ENCODE results near the gene WNT5A.

DNA sequence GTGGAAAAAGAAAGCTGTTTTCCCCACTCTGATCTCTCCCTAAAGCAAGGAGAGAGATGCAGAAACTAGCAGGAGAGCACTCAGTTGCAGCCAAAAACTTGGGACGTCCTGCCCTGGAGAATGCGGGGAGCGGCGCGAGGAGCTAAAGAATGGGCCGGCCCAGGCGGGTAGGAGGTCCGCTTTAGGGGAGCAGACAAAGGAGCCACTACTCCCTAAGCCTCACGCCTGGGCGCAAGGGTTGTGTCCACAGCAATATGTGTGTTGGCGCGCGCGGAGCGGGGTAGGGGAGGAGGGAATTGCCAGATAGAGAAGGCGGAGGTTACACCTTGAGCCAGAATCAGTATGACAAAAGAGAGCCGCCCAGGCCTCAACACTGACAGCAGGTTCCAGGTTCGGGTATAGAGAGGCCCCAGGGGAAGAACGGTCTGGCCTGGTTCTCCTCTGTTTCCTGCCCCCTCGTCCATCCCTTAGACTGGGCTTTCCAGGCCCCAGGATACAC lies 2.9 kb downstream of the WNT5A start:
- TF ChIP-seq POLR2A (IDR thresholded peaks at IDR 0.05) = no peak
- TF ChIP-seq, protein P1, sequence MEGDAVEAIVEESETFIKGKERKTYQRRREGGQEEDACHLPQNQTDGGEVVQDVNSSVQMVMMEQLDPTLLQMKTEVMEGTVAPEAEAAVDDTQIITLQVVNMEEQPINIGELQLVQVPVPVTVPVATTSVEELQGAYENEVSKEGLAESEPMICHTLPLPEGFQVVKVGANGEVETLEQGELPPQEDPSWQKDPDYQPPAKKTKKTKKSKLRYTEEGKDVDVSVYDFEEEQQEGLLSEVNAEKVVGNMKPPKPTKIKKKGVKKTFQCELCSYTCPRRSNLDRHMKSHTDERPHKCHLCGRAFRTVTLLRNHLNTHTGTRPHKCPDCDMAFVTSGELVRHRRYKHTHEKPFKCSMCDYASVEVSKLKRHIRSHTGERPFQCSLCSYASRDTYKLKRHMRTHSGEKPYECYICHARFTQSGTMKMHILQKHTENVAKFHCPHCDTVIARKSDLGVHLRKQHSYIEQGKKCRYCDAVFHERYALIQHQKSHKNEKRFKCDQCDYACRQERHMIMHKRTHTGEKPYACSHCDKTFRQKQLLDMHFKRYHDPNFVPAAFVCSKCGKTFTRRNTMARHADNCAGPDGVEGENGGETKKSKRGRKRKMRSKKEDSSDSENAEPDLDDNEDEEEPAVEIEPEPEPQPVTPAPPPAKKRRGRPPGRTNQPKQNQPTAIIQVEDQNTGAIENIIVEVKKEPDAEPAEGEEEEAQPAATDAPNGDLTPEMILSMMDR (IDR thresholded peaks at IDR 0.05) = no peak

All from testis (tissue), 2 donors.